Measurements from ENCODE around the gene RSRC1.
A peak's percentile ranks its signal among the peaks of the same experiment; 100 is the strongest.
"Not testable (repeated sequence)": the region's sequence is repeated elsewhere in the genome, so short reads cannot be mapped to it uniquely, and the experiment has no call there.

Gene RSRC1, protein sequence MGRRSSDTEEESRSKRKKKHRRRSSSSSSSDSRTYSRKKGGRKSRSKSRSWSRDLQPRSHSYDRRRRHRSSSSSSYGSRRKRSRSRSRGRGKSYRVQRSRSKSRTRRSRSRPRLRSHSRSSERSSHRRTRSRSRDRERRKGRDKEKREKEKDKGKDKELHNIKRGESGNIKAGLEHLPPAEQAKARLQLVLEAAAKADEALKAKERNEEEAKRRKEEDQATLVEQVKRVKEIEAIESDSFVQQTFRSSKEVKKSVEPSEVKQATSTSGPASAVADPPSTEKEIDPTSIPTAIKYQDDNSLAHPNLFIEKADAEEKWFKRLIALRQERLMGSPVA

DNA sequence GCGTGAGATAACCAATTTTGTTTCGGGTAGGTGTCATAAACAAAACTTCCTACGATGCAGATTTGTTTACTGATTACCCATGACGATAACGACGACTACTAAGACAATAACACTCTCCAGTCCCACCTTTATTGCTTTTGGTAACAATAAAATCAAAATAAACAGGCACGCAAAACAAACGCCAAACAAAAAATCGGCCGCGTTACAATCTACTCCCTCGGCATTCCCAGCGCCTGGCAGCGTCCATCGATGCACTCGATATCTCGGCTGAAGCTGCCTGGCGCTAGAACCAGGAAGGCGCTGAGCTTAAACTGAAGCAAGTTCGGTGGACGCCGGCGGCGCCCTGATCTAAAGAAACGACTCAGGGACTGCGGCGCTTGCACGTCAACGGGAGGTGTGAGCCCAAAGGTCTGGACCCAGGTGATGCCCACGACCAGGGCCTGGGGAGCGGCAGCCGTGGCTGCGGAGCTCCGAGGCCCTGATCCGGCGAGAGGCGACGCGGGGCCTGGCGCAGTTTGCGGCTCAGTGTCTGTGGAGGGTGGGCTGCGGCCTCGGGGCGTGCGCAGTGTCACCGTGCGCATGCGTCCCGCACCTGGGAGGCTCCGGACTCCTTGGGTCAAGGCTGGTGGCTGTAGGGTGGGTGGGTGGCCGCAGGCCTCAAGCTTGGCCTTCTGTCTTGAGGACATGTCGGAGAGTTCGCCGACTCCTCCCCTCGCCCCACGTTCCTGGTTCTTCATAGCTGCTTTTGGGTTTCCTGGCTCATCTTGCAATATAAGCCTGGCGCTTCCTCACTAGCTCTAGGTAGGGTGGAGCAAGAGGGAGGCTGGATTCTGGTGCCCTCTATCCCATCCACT, at the start of gene RSRC1:
TSS of gene RSRC1 (plus strand) at position 286 of the 854 bp plus-strand sequence. CDS start 12,016 bp downstream, outside the sequence.
- DNase-seq (ENCODE audit: low spot score) = peak; percentile 88

DNA sequence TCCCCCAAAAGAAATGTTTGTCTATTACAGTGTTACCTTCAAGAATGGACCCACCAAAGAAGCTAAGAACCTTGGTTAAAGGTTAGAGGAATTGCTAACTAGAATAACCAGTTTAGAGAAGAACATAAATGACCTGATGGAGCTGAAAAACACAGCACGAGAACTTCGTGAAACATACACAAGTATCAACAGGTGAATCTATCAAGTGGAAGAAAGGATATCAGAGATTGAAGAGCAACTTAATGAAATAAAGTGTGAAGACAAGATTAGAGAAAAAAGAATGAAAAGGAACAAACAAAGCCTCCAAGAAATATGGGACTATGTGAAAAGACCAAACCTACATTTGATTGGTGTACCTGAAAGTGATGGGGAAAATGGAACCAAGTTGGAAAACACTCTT, 44.3 kb upstream of the RSRC1 start:
- not testable (repeated sequence) for DNase-seq (ENCODE audit: low spot score)

DNA sequence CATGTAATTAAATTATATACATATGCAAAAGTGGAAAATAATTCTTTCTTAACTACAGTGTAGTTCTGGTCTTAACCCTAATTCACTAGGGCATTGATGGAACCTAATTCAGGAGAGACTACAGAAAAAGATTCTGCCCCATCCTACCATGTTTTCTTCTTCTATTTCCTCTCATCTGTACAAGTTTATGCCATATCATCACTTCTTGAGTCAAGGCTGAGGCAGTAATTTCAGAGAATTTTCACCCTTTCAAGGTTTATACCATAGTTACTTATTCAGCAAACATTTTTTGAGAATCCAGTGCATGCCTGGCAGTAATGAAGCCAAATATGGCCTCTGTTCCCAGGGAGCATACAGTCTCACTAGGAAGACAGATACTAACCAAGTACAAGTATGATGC, 37.1 kb upstream of the RSRC1 start:
- no peak for DNase-seq (ENCODE audit: low spot score)

DNA sequence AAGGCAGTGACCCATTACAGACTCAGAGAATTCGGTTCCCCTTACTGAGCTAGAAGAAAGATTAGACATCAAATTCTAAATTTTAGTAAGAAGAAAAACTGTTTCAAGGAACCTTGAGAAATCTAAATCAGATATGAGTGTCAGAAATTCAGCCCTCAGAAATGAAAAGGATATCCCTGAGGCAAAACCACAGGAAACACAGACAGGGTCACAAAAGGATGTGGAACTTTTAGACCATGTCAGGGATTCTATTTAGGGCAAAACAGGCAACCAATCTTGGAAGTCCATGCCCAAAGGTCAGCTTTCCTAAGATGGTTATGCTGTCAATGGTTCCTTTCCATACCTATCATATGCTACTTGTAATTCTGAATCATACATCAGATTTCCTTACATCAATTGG, 35.3 kb upstream of the RSRC1 start:
- no peak for DNase-seq (ENCODE audit: low spot score)

DNA sequence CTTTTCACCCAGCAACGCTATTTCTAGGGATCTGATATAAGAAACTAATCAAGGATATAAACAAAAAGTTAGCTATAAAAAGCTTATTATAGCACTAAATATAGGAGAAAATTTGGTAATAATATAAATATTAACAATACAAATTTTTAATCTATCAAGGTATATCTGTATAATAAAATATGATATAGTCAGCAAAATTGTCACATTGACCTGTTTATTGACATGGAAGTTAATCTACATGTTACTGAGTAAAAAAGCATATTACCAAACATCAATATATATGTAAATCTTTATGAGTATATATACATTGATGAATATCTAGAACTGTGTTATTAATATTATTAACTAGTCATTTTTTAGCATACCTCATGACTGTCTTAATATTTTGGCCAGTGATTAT, 30.3 kb upstream of the RSRC1 start:
- DNase-seq (ENCODE audit: low spot score) = no peak

DNA sequence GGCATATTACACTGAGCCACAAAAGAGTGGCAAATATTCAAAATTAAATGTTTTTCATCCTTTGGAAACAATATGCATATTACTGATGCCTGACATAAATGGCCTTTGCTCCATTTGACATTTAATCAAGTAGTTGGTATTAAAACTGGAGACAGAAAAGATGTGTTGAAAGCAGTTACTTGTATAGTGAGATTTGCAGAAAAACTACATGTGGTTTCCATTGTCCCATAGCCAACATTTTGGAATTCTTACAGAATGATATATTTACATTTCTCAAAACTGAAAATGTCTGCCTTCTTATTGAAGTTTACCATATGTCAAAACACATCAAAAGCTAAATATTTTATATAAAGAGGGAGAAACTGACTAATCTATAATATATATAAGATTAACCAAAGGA, 25.2 kb upstream of the RSRC1 start:
- no peak for DNase-seq (ENCODE audit: low spot score)

DNA sequence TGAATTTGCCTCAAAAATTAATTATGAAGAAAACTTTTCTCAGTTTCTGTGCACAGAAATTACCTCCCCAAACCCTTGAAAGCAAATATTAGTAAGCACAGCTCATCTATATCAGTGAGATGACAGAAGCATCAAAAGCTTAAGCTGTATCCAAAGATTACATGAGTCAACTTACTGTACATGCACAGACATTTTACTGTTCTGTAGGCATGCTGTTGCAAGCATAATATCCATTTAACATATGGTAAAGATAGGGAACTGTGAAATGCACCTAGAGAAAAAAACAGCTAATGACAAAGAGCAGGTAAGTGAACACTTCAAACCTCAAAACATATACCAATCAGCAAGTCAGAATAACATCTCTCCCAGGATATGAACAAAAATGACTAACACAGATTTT, 24.5 kb upstream of the RSRC1 start:
- no peak for DNase-seq (ENCODE audit: low spot score)

DNA sequence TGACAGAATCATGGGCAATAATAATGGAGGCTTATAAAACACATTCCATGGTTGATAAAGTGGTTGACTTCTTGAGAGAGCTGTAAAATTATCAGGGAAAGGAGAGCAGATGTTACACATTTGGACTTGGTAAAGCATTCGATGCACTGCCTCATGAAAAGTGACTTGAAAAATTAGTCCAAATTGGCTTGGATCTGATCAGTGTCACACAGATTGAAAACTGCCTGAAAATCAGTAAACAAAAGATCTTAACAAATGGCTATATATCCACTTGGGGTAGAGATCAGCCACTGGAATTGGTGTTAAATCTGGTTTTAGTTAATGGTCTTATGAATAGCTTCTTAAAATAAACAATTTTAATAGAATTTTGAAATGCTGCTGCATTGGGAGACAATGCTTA, 24.0 kb upstream of the RSRC1 start:
- no peak for DNase-seq (ENCODE audit: low spot score)

DNA sequence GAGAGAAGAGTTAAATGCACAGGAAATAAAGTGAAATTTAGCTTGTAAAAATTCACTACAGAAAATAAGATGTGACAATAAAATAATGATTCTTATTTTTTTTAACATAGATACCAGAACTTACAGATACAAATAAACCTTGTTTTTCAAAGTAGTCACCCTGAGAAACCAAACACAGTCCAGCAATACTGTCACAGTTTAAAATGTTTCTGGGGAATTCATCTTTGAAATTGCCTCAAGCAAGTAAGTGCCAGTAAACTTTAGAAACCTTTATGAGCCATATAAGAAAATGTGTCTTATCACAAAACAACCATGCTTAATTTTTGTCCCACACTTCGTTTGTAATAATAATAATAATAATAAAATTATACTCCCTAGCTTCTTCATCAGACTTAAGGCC, 23.5 kb upstream of the RSRC1 start:
- no peak for DNase-seq (ENCODE audit: low spot score)

DNA sequence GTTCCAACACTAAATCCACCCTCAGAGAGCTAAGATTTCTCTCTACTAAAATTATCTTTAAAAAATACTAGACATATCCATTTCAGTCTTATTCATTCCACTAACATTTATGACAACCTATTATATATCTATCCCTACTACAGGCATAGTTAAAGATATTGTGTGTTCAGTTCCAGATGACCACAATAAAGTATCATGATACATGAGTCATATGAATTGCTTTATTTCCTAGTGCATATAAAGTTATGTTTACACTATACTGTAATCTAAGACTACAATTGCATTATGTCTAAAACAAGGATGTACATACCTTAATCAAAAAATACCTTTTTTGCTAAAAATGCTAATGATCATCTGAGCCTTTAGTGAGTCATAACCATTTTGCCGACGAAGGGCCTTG, 23.1 kb upstream of the RSRC1 start:
- DNase-seq (ENCODE audit: low spot score) = no peak

DNA sequence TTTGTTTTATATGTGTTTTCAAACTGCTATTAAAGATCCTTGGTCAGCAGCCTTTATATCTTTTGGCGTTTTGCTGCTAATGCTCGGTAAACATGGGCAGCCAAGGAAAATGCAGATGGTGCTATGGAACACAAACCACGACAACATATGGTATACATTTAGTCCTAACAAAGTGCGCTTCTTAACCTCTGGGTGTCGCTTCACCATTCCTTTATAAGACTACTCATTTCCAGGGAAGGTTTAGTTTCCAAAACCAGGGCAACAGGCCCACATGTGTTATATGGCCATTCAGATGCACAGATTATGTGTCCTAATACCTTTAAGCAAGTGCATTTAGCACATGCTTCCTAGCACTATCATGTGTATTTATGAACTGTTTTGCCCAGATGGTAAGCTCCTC, 18.4 kb upstream of the RSRC1 start:
- no peak for DNase-seq (ENCODE audit: low spot score)

DNA sequence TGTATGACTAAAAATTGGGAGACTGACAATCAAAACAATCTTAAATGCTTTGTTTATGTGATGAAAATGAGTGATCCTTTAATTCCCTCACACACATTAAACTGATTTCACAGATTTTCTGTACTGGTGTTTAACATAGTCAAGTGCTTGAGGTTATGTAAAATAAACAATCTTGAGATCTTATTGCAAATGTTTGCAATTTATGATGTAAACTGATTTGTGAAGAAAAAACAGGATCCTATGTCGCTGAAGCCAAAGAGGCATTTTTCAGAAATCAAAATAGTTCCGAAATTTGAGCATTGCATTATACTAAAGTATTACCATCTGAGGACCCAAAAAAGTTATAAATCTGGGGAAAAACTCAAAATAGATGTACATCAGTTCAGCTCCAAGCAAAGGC, 16.4 kb upstream of the RSRC1 start:
- DNase-seq (ENCODE audit: low spot score) = no peak

DNA sequence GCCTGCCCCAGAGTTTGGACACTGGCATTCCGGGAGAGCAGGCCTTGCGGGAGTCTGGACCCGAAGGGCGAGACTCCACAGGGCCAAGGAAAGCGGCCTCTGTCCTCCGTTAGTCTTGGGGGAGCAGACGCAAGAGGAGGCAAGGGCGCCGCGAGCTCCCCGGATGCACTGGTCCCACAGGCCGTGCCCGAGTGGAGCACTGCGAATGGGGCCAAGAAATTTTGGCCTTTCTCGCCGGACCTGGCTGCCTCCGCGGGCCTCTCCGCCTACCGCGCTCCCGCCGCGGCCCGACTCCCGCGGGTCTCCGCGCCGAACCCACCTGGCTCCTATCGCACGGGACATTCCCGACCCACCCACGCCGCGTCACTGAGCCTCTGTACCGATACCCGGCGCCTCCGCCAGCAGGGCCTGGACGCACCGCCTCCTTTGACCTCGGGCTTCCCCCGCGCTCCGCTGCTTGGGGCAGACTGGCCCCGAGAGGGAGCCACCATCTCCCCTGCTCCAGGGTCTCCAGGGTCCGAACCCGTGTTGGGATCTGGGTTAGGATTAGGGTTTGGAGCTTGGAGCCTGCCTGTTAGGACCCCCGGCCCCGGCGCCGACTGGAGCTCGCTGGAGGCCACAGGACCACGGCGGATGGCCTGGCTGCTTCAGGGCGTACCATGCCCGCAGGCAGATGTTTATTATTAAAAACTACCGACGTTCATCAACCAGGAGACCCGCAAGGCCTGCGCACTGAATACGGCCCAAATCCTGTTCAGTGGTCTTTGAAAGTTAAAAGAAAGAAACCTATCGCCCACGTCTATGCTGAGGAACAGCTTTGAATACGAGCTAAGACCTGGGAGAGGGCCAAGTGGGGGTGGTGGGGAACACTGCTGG, 15.4 kb upstream of the RSRC1 start:
- DNase-seq (ENCODE audit: low spot score) = no peak

DNA sequence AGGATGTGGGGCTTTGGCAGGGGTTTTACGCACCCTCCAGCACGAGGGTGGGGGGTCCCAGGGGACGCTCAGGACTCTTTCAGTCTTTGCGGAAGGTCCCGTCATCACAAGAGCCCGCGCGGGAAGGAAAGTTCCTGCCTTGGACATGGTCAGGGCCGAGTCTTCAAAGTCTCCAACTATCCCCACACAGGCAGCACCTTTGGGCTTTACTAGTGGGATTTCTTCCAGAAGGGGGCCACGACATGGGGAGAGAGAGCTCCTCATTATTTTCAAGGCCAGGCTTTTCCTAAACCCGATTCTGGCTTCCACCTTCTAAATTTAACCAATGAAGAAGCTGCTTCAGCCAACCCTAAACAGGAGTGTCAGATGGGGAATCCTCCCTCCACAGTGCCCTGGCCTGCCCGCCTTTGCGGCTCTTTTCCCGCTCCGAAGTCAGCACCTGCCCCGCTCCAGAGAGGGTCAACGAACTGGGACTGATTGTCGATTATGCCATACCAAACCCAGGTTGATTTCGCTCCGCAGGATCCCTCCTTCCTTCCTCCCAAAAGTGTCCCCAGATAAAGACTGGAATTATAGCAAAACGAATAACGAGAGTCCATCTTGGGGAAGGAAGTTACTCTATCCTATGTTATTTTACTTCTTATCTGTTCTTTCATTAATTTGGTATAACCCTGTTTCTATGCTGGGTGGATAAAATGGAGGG, 14.6 kb upstream of the RSRC1 start:
- DNase-seq (ENCODE audit: low spot score) = no peak

DNA sequence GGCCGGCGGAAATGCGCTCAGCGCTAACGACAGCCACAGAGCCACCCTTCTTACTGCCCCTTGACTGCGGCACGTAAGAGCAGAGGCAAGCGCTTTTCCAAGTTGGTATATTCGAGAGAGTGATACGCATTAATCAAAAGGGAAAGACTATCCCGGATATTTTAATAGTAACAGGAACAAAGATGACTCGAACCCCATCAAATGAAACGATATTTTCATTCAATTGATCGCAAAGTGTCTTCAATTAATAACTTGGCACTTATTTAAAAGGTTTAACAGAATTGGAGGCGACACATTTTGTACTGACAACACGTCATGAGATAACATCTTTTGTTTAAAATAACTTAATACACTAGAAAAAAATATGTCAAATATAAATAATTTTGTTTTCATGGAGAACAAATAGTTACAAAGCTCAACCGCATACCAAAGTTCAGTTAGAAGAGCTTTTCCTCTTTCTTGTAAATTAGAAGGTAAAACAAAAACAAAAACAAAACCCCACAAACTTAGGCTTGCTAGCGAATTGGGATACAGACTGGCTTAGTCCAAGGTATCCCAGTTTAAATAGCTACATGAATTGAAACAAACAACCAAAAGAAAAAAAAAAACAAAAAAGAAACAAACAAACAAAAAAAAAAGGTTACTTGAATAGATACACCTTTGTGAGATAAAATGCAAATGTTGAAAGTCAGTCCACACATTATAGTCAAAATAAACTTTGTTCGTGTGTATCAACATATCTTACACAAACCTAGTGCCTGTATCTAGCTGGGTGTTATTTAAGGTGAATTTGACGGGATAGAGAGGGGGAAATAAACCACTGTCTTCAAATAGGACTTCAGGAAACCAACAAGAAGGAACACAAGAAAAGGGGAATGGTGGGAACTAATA, 13.8 kb upstream of the RSRC1 start:
- DNase-seq (ENCODE audit: low spot score) = no peak

DNA sequence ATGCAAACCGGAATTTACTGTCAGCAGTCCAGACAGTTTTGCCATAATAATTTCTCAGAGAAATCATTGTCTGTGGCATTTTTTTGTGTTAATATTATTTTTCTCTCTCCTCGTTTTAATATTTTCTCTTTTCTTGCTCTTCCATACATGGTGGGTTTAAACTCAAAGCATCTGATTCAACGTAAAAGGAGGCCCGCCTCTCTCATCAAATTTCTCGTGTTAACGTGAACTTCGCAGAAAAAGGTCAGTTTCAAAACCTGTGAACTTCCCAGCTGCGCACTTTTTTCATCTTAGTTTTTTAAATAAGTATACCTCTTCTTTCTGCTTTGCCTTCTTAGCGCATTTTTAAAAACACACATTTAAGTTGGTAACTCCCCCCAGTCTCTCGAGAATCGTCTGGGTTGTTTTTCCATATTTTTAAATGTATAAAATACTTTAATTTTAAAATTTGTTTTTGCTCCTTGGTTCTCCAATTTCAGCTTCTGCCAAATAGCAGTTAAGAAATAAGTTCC, 12.8 kb upstream of the RSRC1 start:
- no peak for DNase-seq (ENCODE audit: low spot score)

DNA sequence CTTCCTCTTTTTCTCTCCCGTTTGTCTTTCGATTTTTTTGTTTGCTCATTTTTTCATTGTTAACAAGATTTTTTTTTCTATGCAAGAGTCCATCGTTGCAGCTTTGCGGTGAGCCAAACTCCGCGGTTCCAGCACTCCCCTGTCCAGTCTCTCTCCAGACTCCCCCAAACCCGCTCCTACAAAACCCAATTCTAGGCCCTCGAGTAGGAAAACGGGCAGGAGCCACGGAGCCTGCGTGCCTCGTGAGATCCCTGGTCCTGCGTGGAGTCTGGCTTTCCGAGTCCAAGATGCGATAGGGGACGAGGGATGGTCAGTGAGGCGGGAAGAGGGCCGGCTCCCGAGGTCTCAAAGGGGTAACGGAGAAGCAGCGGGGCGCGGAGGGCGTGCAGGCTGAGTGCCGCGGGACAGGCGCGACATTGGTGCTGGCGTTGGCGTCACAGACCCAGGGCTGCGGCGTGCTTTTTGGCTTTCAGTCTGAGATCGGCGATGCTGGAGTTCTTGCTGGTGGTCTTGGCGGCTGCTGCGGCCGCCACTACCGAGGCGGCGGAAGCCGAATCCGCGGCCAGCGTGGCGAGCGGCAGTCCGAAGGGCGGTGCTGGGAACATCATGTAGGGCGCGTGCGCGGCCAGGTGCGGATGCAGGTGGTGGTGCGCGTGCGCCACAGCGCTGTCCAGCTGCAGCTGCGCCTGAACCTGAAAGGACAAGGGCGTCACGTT, 12.1 kb upstream of the RSRC1 start:
- peak; percentile 83 for DNase-seq (ENCODE audit: low spot score)

DNA sequence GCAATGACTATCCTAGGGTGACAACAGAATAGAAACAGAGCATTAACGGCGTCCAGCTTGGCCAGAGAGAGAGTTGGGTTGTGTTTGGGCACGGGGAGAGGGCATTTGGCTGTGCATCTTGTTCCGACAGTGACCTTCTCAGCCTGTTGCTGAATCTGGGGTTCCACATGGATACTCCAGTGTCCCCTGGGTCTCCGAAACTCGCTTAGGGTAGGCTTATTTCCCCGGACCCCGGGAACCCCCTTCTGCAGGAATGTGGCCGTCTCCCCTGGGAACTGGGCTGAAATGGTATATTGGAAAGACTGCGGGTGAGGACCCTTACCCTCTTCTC, 11.6 kb upstream of the RSRC1 start:
- DNase-seq (ENCODE audit: low spot score) = no peak

DNA sequence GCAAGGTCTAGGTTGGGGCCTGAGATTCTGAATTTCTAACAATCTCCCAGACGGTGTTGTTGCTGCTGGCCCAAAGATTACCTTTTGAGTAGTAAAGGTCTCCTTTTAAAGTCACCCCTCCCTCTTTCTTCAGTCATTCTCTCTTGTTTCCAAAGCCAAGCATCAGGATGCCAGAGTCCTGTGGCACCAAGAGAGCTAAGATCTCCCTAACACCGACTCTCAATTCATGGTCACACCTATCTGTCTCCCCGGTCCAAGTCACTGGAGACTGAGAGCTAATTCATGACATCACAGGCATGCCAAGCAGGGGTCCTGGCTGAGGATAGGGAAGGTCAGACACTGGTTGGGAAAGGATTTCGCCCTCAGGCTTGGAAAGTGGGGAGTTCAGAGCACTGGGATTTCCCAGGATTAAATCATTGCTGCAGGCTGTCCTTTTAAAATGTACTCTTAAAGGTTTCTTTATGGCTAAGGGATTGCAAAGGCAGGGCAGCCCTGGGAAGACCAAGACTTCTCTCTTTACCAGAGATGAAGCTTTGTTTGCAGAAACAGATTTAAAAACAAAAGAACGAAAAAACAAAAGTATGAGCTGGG, 11.0 kb upstream of the RSRC1 start:
- DNase-seq (ENCODE audit: low spot score) = no peak

DNA sequence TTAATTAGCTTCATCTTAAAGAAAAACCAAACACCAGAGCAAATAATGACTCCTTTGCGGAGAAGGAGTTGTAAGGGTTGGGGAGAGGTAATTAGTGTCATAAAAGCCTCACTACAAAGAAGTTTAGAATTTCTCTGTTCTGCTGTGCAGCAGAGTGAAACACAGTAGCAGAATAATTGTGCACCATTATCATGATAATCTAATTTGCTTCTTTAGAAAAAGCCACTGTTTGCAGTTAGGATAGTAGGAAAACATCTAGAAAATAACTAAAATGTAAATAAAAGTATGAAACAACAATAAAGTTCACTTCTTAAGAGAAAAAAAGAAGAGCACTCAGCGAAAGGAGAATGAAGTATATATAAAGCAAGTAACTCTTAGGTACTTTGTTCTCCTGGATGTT, 9.2 kb upstream of the RSRC1 start:
- no peak for DNase-seq (ENCODE audit: low spot score)

Measured in AG08396 (cell line).